HG02885 (cell line): ENCODE measurements around the gene CD80.
"Not testable (repeated sequence)": the region's sequence is repeated elsewhere in the genome, so short reads cannot be mapped to it uniquely, and the experiment has no call there.

Experiments
- ATAC-seq: cut with Tn5 transposase; IDR thresholded peaks from one replicate; pipeline ENCODE4 v1.9.1; 2021; ENCODE audit warnings: mild to moderate bottlenecking; ENCODE audit not compliant: unreplicated experiment, poor library complexity

The CD80 gene

GRCh38 chr3:119585856-119586570 is 26.6 kb upstream of the CD80 start:
- ATAC-seq: no peak

- no peak for ATAC-seq
Measured at GRCh38 chr3:119585208-119585607, 25.8 kb upstream of the CD80 start.

GRCh38 chr3:119582178-119582577 is 22.8 kb upstream of the CD80 start:
- ATAC-seq: peak; percentile 52

- ATAC-seq: peak; percentile 65
Measured at GRCh38 chr3:119580067-119580760, 20.8 kb upstream of the CD80 start.

GRCh38 chr3:119579366-119580066 is 20.1 kb upstream of the CD80 start, which contains the start of gene ADPRH:
TSS of gene ADPRH (plus strand) at chr3:119579492. CDS start at chr3:119582170, 2,678 bp downstream.
- peak; percentile 71 for ATAC-seq

GRCh38 chr3:119575507-119575906 is 16.1 kb upstream of the CD80 start:
- no peak for ATAC-seq

GRCh38 chr3:119571688-119572087 is 12.3 kb upstream of the CD80 start:
- ATAC-seq: no peak

GRCh38 chr3:119571230-119571629 is 11.8 kb upstream of the CD80 start:
- ATAC-seq: no peak

- no peak for ATAC-seq
Measured at GRCh38 chr3:119570229-119570628, 10.8 kb upstream of the CD80 start.

GRCh38 chr3:119569156-119569555 is 9.7 kb upstream of the CD80 start:
- ATAC-seq: no peak

- not testable (repeated sequence) for ATAC-seq
Measured at GRCh38 chr3:119563334-119563733, 3.9 kb upstream of the CD80 start.

- ATAC-seq: peak; percentile 69
Measured at GRCh38 chr3:119562307-119562961, 3.0 kb upstream of the CD80 start.

- ATAC-seq: no peak
Measured at GRCh38 chr3:119560160-119560559, 746 bp upstream of the CD80 start.

- ATAC-seq: no peak
Measured at GRCh38 chr3:119558626-119559317, 642 bp downstream of the CD80 start.

- no peak for ATAC-seq
Measured at GRCh38 chr3:119557877-119558269, 1.5 kb downstream of the CD80 start.

GRCh38 chr3:119557192-119557876 is 2.1 kb downstream of the CD80 start:
- ATAC-seq: no peak

GRCh38 chr3:119555929-119556328 is 3.5 kb downstream of the CD80 start:
- ATAC-seq: no peak

GRCh38 chr3:119555309-119555735 is 4.1 kb downstream of the CD80 start:
- no peak for ATAC-seq

GRCh38 chr3:119553823-119554415 is 5.5 kb downstream of the CD80 start:
- ATAC-seq: no peak
